NB4 (cell line): ENCODE results near the gene MINAR1.

Source experiments
- DNase-seq: peaks from one replicate; pipeline ENCODE4 v3.0.0; 2010; ENCODE audit warnings: low read depth
- H3K4me3 ChIP-seq: one replicate; pipeline ENCODE4 v1.5.1; 2011; ENCODE audit warnings: mild to moderate bottlenecking, low read depth, low read length, moderate library complexity
- CTCF ChIP-seq: IDR thresholded peaks from one replicate; pipeline ENCODE4 v1.5.1; 2012; ENCODE audit warnings: low read depth, low read length
- MAX ChIP-seq: IDR thresholded peaks from 2 replicates; pipeline ENCODE4 v1.6.1; 2011; ENCODE audit warnings: low read depth, low read length
- MYC ChIP-seq: IDR thresholded peaks from 2 replicates; pipeline ENCODE4 v1.6.1; 2011; ENCODE audit warnings: low read depth, low read length
- POLR2A ChIP-seq: IDR thresholded peaks from 2 replicates; pipeline ENCODE4 v1.6.1; 2011; ENCODE audit warnings: mild to moderate bottlenecking; ENCODE audit not compliant: insufficient read length; ENCODE audit errors: extremely low read depth

The MINAR1 gene

GRCh38 chr15:79431636-79432344, at the start of gene MINAR1:
MINAR1 (plus strand) TSS chr15:79432336; CDS start chr15:79456148, 23,812 bp downstream.
- H3K4me3 ChIP-seq, result no peak within 1 kb of the TSS
- no peak for TF ChIP-seq CTCF
- TF ChIP-seq POLR2A, result no peak
- no peak for TF ChIP-seq MAX
- no peak for DNase-seq

- no peak overlapping the region for H3K4me3 ChIP-seq
- TF ChIP-seq CTCF, result no peak
- TF ChIP-seq POLR2A, result no peak
- no peak for TF ChIP-seq MAX
- no peak for TF ChIP-seq MYC
- no peak for DNase-seq
Measured at GRCh38 chr15:79394231-79394630, 37.9 kb upstream of the MINAR1 start.

GRCh38 chr15:79396850-79397249, 35.3 kb upstream of the MINAR1 start:
- H3K4me3 ChIP-seq, result no peak overlapping the region
- no peak for DNase-seq

GRCh38 chr15:79397269-79397910, 34.7 kb upstream of the MINAR1 start:
- H3K4me3 ChIP-seq, result no peak overlapping the region
- no peak for DNase-seq
- TF ChIP-seq MAX (no peak), MYC (no peak), CTCF (no peak), POLR2A (no peak)

More at GRCh38 chr15:79396850-79397249, 35.3 kb upstream of the MINAR1 start:
- no peak for TF ChIP-seq POLR2A
- TF ChIP-seq CTCF, result no peak
- no peak for TF ChIP-seq MAX
- no peak for TF ChIP-seq MYC

GRCh38 chr15:79399606-79400005, 32.5 kb upstream of the MINAR1 start:
- TF ChIP-seq CTCF, result no peak
- TF ChIP-seq MYC, result no peak
- H3K4me3 ChIP-seq, result no peak overlapping the region
- no peak for DNase-seq

GRCh38 chr15:79400650-79401049, 31.5 kb upstream of the MINAR1 start:
- no peak overlapping the region for H3K4me3 ChIP-seq
- TF ChIP-seq CTCF, result no peak
- no peak for TF ChIP-seq MYC
- no peak for TF ChIP-seq MAX
- no peak for TF ChIP-seq POLR2A
- no peak for DNase-seq
